Coronary artery (tissue), 2 donors: ENCODE data around the gene CEP152.

Experiments
- DNase-seq: peaks from one replicate; pipeline ENCODE4 v3.0.0-alpha.2; 2017; ENCODE audit warnings: low spot score
- H3K27ac ChIP-seq, 2 donors: fragments of 200-600 bp; sonication (generic); one replicate each; pipeline ENCODE4 v1.5.1; 2016 to 2019
- H3K4me3 ChIP-seq: fragments of 200-600 bp; sonication (generic); 2 replicates; pipeline ENCODE4 v1.5.1; 2016; ENCODE audit warnings: mild to moderate bottlenecking, moderate library complexity
- TF ChIP-seq, protein P1 (sequence below): fragments of 200-600 bp; sonication (generic); IDR thresholded peaks from one replicate; pipeline ENCODE4 v1.5.1; 2019; ENCODE audit warnings: antibody characterized with exemption

Gene CEP152

GRCh38 chr15:48806151-48806550 is 4.7 kb downstream of the CEP152 start:
- DNase-seq = no peak
- no peak overlapping the region for H3K4me3 ChIP-seq
- no peak overlapping the region for H3K27ac ChIP-seq
- TF ChIP-seq, protein P1, sequence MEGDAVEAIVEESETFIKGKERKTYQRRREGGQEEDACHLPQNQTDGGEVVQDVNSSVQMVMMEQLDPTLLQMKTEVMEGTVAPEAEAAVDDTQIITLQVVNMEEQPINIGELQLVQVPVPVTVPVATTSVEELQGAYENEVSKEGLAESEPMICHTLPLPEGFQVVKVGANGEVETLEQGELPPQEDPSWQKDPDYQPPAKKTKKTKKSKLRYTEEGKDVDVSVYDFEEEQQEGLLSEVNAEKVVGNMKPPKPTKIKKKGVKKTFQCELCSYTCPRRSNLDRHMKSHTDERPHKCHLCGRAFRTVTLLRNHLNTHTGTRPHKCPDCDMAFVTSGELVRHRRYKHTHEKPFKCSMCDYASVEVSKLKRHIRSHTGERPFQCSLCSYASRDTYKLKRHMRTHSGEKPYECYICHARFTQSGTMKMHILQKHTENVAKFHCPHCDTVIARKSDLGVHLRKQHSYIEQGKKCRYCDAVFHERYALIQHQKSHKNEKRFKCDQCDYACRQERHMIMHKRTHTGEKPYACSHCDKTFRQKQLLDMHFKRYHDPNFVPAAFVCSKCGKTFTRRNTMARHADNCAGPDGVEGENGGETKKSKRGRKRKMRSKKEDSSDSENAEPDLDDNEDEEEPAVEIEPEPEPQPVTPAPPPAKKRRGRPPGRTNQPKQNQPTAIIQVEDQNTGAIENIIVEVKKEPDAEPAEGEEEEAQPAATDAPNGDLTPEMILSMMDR = no peak

- H3K4me3 ChIP-seq = no peak overlapping the region
- H3K27ac ChIP-seq = no peak overlapping the region
- TF ChIP-seq, protein P1 = no peak
- DNase-seq = no peak
Measured at GRCh38 chr15:48805591-48805990, 5.3 kb downstream of the CEP152 start.

GRCh38 chr15:48803877-48804276 is 7.0 kb downstream of the CEP152 start:
- TF ChIP-seq, protein P1 = no peak
- no peak for DNase-seq
- Histone ChIP-seq H3K4me3 (no peak overlapping the region), H3K27ac (no peak overlapping the region)

DNA sequence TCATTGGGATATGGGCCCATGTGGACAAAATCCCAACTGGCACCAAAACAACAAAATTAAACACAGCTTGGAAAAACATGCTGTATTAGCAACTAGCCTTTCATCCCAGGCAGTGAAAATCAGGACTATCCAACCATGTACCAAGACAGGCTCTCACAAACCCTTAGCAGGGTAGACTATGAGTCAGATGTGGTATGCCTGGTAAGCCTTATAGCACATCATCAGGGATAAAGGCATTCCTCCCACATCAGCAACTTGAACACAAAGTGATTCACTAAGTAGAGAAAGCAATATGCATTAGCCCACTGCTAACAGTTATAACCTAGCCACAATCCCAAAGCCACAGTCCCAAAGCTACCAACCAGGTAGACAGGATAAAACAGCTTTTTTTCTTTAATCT is 8.0 kb downstream of the CEP152 start:
- Histone ChIP-seq H3K4me3 (no peak overlapping the region), H3K27ac (no peak overlapping the region)
- TF ChIP-seq, protein P1 = no peak
- DNase-seq = no peak

DNA sequence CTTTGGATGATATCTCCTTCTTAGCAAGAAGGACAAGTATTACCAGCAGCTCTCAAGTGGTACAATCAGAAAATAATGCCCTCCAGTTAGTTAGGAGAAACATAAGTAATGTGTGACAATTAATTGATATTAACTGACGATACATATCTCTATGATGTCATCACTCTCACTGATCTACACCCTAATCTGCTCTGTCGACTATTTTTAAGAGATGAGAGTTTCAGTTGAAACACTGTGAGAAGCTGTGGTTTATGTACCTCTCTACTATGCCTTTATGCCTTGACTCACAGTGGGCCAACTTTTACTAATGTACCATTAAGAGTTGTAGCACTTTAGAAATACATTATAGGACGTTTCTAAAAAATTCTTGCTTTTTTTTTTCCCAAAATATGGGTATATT is 8.6 kb downstream of the CEP152 start:
- no peak for DNase-seq
- no peak overlapping the region for H3K4me3 ChIP-seq
- no peak overlapping the region for H3K27ac ChIP-seq
- TF ChIP-seq, protein P1 = no peak

DNA sequence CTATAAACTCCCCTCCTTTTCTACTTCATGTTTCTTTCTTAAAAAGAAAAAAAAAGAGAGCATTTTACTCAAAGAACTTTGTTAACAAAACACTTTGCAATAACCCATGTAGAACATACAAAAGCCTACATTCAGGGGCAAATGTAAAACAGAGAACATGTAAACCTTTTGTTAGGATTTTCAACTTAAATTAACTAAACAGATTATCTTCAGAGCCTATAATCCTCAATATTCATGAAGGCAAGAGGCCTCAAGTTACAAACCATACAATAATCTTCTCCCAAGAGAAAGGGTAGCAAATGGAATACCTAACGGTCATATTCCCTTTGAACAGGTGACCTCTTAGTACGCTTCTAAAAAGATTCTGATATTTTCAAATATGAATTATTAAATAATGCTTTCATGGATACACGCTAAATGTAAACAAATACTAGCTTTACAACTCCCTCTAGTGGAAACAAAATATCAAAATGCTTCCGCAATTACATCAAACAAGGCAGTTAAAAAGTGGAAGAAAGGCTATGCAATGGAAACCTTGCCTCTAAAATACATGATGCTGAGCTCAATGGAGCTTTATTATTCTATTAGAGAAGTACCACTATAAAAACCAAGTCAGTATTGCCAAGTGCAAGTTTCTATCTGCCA is 9.9 kb downstream of the CEP152 start:
- TF ChIP-seq, protein P1 = no peak
- no peak overlapping the region for H3K4me3 ChIP-seq
- DNase-seq = no peak
- H3K27ac ChIP-seq = no peak overlapping the region

DNA sequence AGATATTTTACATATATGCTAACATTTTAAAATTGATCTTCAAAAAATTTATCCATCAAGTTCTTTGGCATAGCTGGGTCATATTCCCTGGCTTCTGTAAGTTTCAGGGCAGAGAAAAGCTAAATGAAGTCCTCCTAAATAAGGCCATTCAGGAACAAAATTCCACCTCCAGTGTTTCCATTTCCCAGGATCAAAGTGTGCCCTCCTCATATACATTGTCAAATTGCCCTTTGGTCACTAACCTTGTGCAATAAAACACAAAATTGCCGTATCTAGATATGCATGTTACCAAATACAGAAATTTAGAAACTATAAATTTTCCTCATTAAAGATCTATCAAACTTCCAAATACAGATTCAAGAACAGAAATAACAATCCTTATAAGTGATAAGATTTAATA is 10.6 kb downstream of the CEP152 start:
- DNase-seq = no peak
- TF ChIP-seq, protein P1 = no peak

More for the DNA sequence above, 10.6 kb downstream of the CEP152 start:
- Histone ChIP-seq H3K4me3 (no peak overlapping the region), H3K27ac (peak overlapping the region in 1 of 2 donors; percentile 5)
